Islet of Langerhans (tissue), 1 donor: ENCODE data around the gene CAMTA2.
"Not testable (repeated sequence)": the region's sequence is repeated elsewhere in the genome, so short reads cannot be mapped to it uniquely, and the experiment has no call there.

Experiments used
- FAIRE-seq: peaks from one replicate; lab custom pipeline; 2011; peaks lifted over from hg19 to GRCh38; lab: Jason Lieb, UNC

CAMTA2 gene, protein sequence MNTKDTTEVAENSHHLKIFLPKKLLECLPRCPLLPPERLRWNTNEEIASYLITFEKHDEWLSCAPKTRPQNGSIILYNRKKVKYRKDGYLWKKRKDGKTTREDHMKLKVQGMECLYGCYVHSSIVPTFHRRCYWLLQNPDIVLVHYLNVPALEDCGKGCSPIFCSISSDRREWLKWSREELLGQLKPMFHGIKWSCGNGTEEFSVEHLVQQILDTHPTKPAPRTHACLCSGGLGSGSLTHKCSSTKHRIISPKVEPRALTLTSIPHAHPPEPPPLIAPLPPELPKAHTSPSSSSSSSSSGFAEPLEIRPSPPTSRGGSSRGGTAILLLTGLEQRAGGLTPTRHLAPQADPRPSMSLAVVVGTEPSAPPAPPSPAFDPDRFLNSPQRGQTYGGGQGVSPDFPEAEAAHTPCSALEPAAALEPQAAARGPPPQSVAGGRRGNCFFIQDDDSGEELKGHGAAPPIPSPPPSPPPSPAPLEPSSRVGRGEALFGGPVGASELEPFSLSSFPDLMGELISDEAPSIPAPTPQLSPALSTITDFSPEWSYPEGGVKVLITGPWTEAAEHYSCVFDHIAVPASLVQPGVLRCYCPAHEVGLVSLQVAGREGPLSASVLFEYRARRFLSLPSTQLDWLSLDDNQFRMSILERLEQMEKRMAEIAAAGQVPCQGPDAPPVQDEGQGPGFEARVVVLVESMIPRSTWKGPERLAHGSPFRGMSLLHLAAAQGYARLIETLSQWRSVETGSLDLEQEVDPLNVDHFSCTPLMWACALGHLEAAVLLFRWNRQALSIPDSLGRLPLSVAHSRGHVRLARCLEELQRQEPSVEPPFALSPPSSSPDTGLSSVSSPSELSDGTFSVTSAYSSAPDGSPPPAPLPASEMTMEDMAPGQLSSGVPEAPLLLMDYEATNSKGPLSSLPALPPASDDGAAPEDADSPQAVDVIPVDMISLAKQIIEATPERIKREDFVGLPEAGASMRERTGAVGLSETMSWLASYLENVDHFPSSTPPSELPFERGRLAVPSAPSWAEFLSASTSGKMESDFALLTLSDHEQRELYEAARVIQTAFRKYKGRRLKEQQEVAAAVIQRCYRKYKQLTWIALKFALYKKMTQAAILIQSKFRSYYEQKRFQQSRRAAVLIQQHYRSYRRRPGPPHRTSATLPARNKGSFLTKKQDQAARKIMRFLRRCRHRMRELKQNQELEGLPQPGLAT

DNA sequence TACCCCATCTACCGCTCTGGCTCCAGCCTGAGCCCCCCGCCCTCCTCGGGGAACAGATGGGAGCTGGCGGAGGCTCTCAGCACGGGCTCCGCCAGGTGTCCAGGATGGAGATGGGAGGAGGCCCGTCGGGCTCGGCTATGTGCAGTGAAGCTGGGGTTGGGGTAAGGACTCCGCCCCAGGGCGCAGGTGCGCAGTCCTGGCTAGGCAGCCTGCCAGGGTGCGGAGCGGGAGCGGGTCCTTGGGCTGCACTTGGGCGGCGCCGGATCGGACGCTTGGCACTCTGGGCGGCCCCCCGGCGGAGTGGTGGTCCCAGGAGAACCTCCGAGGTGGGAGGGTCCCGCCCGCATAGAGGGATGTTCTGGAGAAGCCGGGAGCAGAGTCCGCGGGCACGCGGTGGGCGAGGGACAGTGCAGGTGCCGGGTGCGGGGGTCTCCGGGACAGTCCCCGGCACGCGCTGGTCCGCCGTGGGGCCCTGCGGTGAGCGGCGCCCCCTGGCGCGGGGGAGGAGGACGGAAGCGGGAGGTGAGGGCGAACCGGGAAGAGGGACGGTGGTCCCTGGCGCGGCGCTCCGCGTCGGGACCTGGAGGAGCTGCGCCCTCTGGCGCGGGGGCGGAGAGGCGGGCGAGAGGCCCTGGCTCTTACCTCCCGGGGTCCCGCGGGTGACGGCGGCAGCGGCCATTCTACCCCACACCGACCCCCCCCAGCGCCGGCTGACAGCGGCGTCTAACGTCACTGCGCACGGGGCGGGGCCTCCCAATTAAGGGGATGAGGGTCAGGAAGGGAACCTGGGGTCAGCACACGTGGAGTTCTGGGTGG, at the start of gene CAMTA2:
Gene CAMTA2, minus strand, starts transcription at position 725 of the 816 bp plus-strand sequence. CDS start 1,453 bp downstream, outside the sequence.
- no peak for FAIRE-seq

DNA sequence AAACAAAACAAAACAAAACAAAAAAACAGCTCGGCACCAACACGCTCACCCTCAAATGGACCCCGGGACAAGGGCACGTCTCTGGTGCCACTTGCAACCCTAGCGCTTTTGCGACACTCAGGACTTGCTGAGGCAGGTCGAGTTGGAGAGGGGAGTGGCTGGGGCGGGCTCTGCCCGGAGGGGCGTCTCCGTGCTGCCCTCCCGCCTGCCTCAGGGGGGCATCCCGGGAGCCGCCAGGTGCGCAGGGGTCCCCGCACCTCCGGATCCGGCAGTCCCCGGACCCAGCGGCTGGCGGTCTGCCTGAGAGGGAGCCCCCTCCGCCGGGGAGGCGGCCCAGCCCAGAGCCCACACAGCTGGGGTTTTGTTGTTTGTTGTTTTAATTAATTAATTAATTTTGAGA, 47.8 kb upstream of the CAMTA2 start, which contains the start of gene SLC52A1:
Gene SLC52A1, minus strand, starts transcription at position 112 of the 400 bp plus-strand sequence. CDS start 820 bp downstream, outside the sequence.
- no peak for FAIRE-seq

DNA sequence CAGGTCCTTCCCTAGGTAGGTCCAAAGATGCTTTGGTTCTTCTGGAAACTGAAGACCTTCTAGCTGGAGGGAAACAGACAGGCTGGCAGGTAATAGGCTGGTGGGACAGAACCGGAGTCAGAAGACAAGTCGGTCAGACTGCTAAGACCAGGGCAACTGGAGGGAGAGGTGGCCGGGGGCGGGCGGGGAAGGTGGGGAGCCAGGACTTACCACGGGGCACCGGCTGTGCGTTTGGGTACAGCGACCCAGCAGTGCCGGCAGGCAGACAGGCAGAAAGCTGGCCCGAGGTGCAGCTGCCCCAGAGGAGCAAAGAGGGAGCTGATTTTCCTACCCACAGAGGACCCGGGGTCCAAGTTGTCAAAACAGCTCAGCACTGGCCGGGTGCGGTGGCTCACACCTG, 47.2 kb upstream of the CAMTA2 start:
- no peak for FAIRE-seq

DNA sequence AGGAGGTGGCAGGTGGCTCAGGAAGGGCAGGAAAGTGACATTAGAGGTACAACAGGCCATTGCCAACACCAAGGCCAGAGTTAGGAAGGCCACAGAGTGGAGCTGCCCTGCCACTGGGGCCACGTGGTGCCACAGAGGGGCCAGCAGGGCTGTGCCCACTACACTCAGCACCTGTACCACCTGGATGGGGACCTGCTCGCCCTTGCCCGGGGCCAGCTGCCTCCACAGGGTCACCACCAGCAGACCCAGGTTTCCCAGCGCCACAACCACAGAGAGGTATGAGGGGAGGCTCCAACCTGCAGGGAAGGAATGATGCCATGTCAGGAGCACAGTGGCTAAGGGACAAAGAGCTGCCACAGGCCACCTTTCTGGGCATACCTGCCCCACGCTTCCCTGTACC, 46.6 kb upstream of the CAMTA2 start:
- FAIRE-seq = no peak

DNA sequence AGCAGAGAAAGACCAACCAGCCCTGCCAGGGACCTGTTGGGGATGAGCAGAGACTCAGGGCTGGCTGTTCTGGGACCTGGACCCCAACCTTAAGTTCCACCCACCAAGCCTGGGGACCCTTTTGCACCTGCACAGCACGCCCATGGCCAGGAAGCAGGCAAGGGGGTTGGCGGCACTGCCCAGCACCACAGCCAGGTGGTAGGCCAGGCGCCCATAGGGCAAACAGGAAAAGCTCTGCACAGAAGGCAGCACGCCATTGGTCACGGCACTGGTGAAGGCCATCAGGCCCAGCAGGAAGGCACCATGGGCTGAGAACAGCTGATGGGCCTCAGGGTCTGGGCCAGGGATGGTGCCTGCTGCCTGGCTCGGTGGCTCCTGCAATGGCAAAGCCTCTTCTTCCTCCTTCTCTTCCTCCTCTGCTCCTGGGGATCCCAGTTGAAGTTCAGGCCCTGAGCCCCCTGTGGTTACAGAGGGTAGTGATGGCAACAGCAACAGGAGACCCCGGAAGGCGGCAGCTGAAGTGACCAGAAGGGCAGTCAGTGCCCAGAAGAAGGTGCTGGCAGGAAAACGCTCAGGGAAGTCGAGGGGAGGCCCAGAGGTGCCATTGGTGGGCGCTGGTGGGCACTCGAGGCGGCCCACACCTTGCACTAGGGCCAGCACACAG, 46.0 kb upstream of the CAMTA2 start:
- no peak for FAIRE-seq

DNA sequence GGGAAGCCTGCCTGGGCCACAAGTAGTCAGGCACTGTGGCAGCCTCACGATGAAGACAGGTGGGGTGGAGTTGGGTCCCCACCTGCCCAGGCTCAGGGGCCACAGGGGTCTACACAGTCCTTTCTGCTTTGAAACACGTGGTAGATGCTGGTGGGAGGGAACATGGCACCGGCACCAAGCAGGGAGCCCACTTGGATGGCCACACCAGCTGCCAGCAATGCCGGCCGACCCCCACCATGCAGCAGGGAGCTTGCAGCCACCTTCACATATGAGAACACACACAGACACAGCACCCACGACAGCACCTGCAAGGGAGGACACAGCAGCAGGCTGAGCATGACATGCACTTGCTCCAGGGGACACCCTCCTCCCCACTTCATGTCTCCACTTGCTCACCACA, 45.4 kb upstream of the CAMTA2 start:
- FAIRE-seq = no peak

DNA sequence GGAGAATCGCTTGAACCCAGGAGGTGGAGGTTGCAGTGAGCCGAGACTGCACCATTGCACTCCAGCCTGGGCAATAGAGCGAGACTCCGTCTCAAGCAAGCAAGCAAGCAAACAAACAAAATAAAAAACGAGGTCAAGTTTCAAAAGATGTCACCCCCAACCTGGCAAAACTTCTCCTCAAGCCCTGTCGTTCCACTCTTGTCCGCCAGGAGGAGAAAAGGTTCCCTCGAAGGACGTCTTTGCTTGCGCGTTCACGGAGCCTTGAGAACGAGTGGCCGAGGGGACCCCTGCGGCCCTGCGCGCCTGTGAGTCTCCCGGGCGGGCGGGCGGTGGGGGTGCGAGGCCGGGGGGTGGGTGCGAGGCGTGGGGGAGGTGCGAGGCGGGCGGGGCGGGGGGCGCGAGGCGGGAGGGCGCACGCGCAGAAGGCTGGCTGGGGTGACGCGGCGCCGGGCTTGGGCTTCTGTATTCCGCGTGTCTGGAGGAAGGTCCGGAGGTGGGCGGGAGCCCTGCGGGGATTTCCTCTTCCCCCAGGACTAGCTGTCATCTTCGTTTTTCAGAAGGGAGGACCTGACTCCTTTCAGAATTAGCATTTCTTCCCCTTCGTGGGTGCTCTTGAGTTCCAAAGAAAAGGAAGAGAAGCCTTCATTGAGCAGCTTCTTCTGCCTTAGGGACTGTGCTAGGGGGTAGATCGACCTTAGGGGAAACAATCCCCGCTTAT, 44.0 kb upstream of the CAMTA2 start:
- FAIRE-seq = no peak

DNA sequence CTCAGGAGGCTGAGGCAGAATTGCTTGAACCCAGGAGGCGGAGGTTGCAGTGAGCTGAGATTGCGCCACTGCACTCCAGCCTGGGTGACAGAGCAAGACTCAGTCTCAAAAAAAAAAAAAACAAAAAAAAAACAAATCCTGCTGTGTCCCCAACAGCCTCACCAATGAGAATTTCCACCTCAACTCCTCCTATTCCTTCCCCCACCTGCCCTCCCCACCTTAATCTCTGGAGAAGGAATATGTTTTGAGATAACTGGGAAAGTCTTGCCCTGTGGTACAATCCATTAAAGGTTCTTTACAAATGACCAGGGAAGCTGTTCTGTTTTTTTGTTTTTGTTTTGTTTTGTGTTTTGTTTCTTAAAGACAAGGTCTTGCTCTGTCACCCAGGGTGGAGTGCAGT, 42.7 kb upstream of the CAMTA2 start:
- FAIRE-seq = not testable (repeated sequence)

DNA sequence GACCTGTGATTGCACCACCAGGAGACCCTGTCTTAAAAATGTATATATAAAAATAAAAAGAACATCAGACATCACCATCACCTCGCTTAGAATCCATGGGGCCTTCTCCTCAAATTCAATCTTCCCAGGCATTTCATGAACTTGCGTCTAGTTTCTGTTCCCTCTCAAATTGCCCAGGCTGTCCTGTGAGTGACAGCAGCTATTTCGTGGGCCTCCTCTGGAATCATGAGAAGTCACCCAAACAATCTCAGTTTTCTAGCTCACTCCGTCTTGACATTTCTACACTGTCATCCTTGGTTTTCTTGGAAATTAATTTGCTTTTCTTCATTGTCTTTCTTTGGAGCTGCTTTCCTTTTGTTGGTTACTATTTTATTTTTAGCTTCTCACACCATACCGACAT, 40.4 kb upstream of the CAMTA2 start:
- FAIRE-seq = no peak

DNA sequence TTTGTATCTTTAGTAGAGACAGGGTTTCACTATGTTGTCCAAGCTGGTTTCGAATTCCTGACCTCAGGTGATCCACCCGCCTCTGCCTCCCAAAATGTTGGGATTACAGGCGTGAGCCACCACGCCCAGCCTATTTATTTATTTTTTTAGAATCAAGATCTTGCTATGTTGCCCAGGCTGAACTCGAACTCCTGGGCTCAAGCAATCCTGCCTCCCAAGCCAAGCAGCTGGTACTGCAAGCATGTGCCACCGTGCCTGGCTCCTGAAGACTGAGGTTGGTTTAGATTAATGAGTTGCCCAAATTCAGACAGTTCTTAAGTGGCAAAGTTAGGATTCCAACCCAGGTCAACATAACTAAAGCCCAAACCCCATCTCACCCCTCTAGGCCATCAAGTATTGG, 39.8 kb upstream of the CAMTA2 start:
- FAIRE-seq = no peak

DNA sequence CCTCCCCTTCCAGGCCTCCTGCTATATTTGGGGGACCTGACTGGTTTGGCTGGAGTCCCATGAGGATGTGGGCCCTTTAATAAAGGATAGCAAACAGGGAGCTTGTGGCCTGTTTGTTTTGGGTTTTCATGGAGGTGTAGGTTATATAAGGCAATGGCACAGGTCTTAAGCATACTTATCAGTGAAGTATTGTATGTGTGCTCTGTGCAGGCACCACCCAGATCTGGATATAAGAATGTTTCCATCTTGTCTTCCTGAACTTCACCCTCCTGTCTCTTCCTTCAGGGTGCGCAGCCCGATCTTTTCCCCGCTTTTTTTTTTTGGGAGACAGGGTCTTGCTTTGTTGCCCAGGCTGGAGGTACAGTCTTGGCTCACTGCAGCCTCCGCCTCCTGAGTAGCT, 37.1 kb upstream of the CAMTA2 start:
- no peak for FAIRE-seq

DNA sequence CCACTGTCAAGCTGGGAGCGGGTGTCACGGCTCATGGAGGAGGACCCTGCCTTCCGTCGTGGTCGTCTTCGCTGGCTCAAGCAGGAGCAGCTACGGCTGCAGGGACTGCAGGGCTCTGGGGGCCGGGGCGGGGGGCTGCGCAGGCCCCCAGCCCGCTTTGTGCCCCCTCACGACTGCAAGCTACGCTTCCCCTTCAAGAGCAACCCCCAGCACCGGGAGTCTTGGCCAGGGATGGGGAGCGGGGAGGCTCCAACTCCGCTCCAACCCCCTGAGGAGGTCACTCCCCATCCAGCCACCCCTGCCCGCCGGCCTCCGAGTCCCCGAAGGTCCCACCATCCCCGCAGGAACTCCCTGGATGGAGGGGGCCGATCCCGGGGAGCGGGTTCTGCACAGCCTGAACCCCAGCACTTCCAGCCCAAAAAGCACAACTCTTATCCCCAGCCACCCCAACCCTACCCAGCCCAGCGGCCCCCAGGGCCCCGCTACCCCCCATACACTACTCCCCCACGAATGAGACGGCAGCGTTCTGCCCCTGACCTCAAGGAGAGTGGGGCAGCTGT, 36.2 kb upstream of the CAMTA2 start:
- FAIRE-seq = no peak

DNA sequence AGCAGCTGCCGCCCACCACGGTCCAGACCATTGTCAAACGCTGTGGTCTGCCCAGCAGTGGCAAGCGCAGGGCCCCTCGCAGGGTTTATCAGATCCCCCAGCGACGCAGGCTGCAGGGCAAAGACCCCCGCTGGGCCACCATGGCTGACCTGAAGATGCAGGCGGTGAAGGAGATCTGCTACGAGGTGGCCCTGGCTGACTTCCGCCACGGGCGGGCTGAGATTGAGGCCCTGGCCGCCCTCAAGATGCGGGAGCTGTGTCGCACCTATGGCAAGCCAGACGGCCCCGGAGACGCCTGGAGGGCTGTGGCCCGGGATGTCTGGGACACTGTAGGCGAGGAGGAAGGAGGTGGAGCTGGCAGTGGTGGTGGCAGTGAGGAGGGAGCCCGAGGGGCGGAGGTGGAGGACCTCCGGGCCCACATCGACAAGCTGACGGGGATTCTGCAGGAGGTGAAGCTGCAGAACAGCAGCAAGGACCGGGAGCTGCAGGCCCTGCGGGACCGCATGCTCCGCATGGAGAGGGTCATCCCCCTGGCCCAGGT, 34.8 kb upstream of the CAMTA2 start:
- no peak for FAIRE-seq

DNA sequence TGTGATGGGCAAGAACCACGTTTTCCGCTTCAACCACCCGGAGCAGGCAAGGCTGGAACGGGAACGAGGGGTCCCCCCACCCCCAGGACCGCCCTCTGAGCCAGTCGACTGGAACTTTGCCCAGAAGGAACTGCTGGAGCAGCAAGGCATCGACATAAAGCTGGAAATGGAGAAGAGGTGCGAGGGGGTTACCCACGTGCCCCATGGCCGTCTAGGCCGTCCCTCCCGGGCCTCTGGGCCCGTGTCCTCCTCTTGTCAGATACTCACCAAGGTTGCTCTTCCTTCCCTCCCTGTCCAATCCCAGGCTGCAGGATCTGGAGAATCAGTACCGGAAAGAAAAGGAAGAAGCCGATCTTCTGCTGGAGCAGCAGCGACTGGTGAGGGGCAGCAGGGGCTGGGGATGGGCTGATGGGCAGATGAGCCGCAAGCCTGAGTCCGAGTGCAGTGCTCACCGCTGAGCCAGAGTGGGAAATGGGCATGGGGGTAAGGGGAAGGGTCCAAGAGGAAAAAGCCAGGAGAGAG, 33.1 kb upstream of the CAMTA2 start:
- no peak for FAIRE-seq

DNA sequence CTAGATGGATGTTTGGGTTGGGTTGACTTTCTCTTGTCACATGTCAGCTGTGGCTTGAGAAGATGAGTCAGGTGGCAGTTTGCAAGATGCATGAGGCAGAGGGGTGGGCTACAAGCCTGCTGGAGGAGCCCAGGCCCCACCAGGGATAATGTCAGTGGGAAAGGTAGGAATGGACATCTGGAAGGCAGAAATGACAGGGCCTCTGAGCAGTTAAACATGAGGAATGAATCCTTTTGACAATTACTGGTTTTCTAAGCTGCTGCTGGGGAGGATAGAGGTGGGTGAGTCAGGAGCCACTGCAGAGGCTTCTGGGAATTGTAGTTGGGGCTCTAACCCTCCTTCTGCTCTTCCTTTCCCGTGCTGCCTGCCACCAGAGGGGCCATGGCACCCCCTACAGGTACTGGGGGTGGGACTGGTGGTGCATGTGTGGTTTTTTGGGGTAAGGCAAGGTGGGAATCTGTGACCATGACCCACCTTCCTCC, 32.0 kb upstream of the CAMTA2 start:
- no peak for FAIRE-seq

DNA sequence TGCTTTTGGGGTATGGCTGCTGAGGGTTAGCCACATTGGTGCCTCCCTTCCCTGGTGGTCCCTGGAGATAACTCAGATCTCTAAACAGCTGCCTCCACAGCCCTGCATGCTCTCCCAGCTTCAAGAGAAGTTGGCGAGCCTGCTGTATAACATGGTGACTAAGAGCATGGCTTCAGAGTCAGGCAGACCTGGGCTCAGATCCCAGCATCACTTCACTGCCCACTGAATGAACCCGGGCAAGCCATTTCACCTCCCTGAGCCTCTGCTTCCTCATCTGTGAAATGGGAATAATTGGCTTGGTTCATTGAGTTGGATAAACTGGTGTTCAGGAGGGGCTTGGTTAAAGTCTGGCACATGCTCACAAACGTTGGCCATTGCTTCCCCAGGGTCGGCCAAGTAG, 26.9 kb upstream of the CAMTA2 start:
- FAIRE-seq = no peak

DNA sequence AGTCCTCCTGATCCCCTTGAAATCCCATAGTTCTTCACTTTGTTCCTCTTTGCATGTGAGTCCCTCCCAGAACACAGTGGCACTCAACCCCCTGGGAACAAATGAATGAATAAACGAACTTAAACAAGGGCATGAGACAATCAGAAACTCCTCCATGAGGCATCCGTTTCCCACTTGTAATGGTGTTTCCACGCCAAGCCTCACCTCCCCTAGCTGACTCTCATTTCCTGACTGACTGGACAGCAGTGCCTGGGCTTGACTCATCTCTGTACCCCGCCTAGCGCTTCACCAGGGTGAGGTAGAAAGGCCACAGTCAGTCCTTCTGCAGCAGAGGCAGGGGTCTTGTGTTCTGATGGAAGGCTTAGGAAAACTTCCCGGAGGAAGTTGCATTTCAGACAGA, 24.5 kb upstream of the CAMTA2 start:
- FAIRE-seq = no peak

DNA sequence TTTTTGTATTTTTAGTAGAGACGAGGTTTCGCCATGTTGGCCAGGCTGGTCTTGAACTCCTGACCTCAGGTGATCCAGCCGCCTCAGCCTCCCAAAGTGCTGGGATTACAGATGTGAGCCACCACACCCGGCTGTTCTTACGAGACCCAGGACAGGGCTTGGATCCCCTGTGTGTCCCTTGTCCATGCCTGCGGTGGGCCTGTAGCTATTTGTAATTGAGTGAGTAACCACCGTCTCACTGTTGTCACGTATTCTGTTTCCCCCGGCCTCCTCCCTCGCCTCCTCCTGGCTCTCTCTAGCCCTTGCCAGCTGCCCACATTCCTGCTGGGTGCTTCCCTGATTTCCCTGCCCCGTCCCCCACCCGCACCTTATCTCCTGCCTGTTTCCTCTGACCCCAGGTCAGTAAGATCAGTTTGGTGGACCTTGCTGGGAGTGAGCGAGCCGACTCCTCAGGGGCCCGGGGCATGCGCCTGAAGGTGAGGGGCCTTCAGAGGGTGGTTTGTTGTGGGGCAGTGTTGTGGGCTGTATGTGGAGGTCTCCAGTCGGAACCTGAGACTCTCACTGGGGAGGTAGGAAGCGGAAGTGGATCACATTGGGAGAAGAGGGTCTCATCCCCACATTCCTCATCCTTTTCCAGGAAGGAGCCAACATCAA, 15.9 kb upstream of the CAMTA2 start:
- no peak for FAIRE-seq
